Measurements from ENCODE around the gene THRB.
"Not testable (repeated sequence)": the region's sequence is repeated elsewhere in the genome, so short reads cannot be mapped to it uniquely, and the experiment has no call there.

THRB gene

DNA sequence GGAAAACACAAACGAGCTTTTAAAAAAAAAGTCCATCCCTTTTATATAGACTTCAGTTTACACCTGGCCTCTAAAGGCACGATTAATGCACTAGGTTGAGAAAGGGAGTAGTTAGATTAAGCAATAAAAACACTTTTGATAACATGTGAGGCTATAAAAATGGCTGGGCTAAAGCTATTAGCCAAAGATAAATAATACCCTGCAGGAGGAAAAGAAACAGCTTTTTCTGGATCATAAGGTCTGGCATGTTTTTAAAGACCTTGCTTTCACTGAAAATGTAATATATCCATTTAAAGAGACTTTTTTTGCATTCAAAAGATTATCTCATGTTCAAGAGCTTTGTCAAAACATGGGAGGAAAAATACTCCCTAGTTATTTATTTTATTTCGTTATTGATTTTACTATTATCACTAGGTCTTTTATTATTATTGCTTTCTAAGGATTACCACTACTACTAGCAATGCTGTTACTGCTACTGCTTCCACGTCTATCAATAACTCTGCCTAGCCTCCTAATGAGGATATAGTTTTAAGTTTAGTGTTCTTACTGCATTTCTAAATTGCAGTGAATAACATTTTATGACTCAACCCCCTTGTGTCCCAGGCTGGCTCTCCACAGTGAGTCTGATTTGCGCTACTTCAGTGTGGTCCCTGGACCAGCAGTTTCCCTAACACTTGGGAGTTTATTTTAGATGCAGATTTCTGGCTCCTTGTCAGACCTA lies 93.4 kb downstream of the THRB start:
- Mint-ChIP-seq H3K36me3 (ENCODE audit: insufficient read depth) (no peaks in the 10 kb centered on the region), H3K27ac (ENCODE audit: low read depth) (no peak overlapping the region), H3K27me3 (no peaks in the 10 kb centered on the region), H3K4me3 (no peak overlapping the region), H3K9me3 (no peaks in the 10 kb centered on the region), H3K4me1 (no peaks in the 10 kb centered on the region)
- ATAC-seq (replicated peaks; ENCODE audit: extremely low read depth, poor library complexity, severe bottlenecking): no peak
- no peak for DNase-seq (ENCODE audit: low spot score in 2 of 2)

DNA sequence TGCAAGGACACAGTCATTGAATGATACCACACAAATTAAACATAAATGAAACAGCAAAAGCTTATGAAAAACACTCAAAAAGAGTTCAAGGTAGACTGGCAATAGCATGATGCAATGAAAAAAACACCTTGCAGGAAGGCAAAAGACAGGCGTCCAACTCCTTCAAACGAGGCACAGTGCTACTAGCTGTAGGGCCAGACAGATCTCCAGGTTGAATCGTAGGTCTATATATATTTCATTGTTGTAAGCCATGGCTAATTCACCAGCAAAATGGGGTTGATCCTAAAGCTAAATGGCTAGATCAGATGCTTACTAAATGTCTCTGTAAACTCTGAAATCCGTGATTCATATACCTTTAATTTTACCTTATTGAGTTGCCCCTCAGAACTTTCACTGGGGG lies 94.2 kb downstream of the THRB start:
- H3K4me3 Mint-ChIP-seq: no peak overlapping the region
- no peaks in the 10 kb centered on the region for H3K36me3 Mint-ChIP-seq (ENCODE audit: insufficient read depth)

DNA sequence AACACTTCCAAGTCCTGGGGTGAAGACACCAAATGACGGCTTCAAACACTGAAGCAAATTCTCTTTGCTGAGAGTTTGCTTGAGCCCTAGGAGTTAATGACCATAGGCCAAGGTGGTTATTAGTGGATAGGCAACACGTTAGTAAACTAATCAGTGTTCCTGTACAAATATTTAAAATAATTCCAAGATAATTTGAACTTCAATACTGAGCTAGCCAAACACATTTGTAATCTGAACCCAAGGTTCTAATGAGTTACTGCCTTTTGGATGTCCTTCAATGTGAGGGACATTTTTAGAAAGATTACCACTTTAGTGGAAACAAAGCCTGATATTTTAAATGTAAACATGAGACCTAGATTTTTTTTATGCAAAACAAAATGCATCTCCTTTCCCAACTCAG lies 94.6 kb downstream of the THRB start:
- Mint-ChIP-seq H3K36me3 (ENCODE audit: insufficient read depth) (no peaks in the 10 kb centered on the region), H3K27ac (ENCODE audit: low read depth) (no peak overlapping the region), H3K9me3 (no peaks in the 10 kb centered on the region), H3K27me3 (no peaks in the 10 kb centered on the region), H3K4me1 (no peaks in the 10 kb centered on the region), H3K4me3 (no peak overlapping the region)
- ATAC-seq (replicated peaks; ENCODE audit: extremely low read depth, poor library complexity, severe bottlenecking): no peak
- no peak for DNase-seq (ENCODE audit: low spot score in 2 of 2)

More for the DNA sequence above, 94.2 kb downstream of the THRB start:
- H3K9me3 Mint-ChIP-seq: no peaks in the 10 kb centered on the region
- DNase-seq (ENCODE audit: low spot score in 2 of 2): no peak
- no peaks in the 10 kb centered on the region for H3K27me3 Mint-ChIP-seq
- no peak for ATAC-seq (replicated peaks; ENCODE audit: extremely low read depth, poor library complexity, severe bottlenecking)
- H3K4me1 Mint-ChIP-seq: no peaks in the 10 kb centered on the region
- no peak overlapping the region for H3K27ac Mint-ChIP-seq (ENCODE audit: low read depth)

DNA sequence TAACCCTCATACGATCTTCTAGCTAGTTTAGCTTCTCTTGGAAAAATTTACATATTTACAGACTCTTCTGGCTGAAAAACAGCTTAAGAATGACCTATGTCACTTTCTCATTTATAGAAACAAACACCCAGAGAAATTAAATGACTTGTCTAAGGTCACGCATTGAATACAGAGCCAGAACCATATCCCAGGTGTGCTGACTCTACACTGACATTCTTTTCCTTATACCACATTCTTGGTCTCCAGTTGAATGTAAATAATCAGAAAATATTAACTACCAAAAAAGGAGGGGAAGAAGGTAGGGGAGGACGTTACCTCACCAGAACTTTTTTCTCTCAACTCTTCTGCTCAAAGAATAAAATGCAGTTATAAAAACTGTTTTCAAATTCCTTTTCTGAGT lies 95.0 kb downstream of the THRB start:
- no peaks in the 10 kb centered on the region for H3K4me1 Mint-ChIP-seq
- ATAC-seq (replicated peaks; ENCODE audit: extremely low read depth, poor library complexity, severe bottlenecking) (no peak), DNase-seq (ENCODE audit: low spot score in 2 of 2) (no peak)
- H3K27ac Mint-ChIP-seq (ENCODE audit: low read depth): no peak overlapping the region
- no peaks in the 10 kb centered on the region for H3K36me3 Mint-ChIP-seq (ENCODE audit: insufficient read depth)
- H3K9me3 Mint-ChIP-seq: no peaks in the 10 kb centered on the region
- no peaks in the 10 kb centered on the region for H3K27me3 Mint-ChIP-seq
- no peak overlapping the region for H3K4me3 Mint-ChIP-seq

DNA sequence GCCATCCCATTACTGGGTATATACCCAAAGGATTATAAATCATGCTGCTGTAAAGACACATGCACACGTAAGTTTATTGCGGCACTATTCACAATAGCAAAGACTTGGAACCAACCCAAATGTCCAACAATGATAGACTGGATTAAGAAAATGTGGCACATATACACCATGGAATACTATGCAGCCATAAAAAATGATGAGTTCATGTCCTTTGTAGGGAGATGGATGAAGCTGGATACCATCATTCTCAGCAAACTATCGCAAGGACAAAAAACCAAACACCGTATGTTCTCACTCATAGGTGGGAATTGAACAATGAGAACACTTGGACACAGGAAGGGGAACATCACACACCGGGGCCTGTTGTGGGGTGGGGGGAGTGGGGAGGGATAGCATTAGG lies 95.9 kb downstream of the THRB start:
- H3K27ac Mint-ChIP-seq (ENCODE audit: low read depth); H3K27me3 Mint-ChIP-seq; H3K4me1 Mint-ChIP-seq: not testable (repeated sequence)

DNA sequence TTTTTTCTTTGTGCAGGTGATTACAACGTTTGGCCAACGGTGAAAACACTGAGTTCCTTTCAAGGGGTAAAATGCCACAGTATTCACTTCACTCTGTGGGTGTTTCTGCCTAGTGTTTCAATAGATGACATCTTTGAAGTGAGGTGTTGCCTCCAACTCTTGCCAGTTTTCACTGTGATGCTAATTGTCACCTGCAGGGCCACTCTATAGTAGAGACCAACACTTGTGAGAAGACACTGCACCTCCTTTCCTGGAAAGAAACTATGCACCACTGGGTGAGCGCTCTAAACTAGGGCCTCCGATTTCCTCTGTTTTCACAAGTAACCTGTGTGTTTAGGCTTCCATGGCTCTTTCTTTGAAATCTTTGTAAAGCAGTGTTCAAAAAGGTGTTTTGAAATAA lies 98.3 kb downstream of the THRB start:
- H3K27ac Mint-ChIP-seq (ENCODE audit: low read depth): no peak overlapping the region
- H3K9me3 Mint-ChIP-seq: peaks cover 8% of the 10 kb centered on the region
- ATAC-seq (replicated peaks; ENCODE audit: extremely low read depth, poor library complexity, severe bottlenecking) (no peak), DNase-seq (ENCODE audit: low spot score in 2 of 2) (no peak)
- H3K27me3 Mint-ChIP-seq: no peaks in the 10 kb centered on the region
- H3K4me1 Mint-ChIP-seq: no peaks in the 10 kb centered on the region
- H3K36me3 Mint-ChIP-seq (ENCODE audit: insufficient read depth): no peaks in the 10 kb centered on the region
- no peak overlapping the region for H3K4me3 Mint-ChIP-seq

More for the DNA sequence above, 95.9 kb downstream of the THRB start:
- not testable (repeated sequence) for H3K4me3 Mint-ChIP-seq; H3K36me3 Mint-ChIP-seq (ENCODE audit: insufficient read depth); ATAC-seq (replicated peaks; ENCODE audit: extremely low read depth, poor library complexity, severe bottlenecking); H3K9me3 Mint-ChIP-seq; DNase-seq (ENCODE audit: low spot score in 2 of 2)

DNA sequence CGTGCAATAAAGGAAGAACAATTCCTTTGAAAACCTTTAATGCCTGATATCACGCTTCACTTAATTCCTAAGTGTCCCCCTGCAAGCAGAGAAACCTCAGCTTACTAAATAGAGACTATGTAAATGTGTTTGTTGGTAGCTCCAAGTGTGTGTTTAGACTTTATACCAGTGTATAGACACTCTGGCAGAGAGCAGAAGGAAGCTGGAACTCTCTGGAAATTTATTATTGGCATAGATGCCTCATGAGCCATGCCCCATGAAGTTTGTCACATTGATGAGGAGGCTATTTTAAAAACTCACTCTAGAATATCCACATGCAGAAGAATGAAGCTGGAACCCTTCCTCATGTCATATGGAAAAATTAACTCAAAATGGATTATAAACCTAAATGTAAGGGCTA lies 99.9 kb downstream of the THRB start:
- no peaks in the 10 kb centered on the region for H3K4me1 Mint-ChIP-seq
- no peak overlapping the region for H3K4me3 Mint-ChIP-seq
- peaks cover 8% of the 10 kb centered on the region for H3K9me3 Mint-ChIP-seq
- H3K36me3 Mint-ChIP-seq (ENCODE audit: insufficient read depth): no peaks in the 10 kb centered on the region
- no peak for DNase-seq (ENCODE audit: low spot score in 2 of 2)
- no peak for ATAC-seq (replicated peaks; ENCODE audit: extremely low read depth, poor library complexity, severe bottlenecking)
- H3K27ac Mint-ChIP-seq (ENCODE audit: low read depth): no peak overlapping the region
- no peaks in the 10 kb centered on the region for H3K27me3 Mint-ChIP-seq

DNA sequence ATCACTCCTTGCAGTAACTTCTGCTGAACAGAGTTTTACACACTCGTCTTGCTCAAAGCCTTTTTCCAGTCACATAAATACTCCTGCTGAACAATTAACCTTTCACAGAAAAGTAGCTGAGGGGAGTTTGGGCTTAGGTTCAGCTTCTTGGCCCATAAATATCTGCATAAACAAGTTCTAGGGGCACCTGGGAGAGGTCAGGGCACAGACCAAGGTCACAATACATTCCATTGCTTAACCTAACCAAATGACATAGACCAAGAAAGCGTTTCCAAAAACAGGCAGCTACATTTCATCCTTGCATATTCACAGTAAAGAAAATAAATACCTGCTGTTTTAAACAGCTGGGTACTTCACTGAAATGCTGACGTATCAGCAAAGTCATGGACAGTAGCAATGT lies 101.3 kb downstream of the THRB start:
- ATAC-seq (replicated peaks; ENCODE audit: extremely low read depth, poor library complexity, severe bottlenecking) (no peak), DNase-seq (ENCODE audit: low spot score in 2 of 2) (no peak)
- H3K9me3 Mint-ChIP-seq: peaks cover 8% of the 10 kb centered on the region
- no peaks in the 10 kb centered on the region for H3K36me3 Mint-ChIP-seq (ENCODE audit: insufficient read depth)
- H3K27me3 Mint-ChIP-seq: no peaks in the 10 kb centered on the region
- H3K27ac Mint-ChIP-seq (ENCODE audit: low read depth): no peak overlapping the region
- H3K4me3 Mint-ChIP-seq: no peak overlapping the region
- no peaks in the 10 kb centered on the region for H3K4me1 Mint-ChIP-seq

DNA sequence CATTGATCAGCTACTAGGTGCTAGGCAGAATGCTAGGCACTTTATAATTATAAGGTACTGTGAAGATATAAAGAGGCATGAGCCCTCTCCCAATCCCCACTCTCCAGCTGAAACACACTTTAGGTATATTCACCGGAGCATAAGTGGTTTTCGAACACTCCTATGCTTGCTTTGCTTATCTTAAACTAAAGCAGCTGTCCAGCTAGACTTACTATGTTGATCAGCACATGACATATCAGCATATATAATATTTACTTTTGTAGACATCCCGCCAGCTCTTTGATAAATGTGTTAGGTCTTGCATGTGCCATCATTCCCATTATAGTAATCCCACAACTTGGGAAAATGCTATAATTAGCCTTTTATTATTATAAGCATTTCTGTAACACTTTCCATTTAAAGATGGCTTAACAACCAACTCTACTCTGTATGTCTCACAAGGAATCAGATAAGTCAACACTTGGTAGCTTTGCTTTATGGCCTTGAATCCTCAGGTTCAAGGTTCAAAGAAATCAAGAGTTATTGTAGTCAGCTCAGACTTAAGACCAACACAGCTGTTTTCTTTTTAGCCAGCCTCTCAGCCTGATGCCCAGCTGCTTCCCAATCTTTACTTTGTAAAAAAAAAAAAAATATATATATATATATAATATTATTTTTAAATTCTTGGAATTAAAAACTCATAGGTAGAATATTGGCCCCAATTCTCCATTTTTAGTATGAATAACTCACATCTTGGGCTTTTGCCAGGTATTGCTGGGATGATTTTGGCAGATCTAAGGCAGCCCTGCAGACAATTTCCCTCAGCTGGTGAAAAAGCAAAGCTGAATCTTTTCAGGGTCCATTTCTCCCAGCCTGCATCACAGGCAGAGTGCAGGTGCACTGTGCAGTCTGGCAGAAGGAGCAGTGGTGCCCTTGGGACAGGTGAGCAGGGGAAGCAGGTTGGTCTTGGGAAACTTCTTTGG lies 104.2 kb downstream of the THRB start:
- H3K9me3 Mint-ChIP-seq: peaks cover 8% of the 10 kb centered on the region
- H3K4me3 Mint-ChIP-seq: no peak overlapping the region
- no peaks in the 10 kb centered on the region for H3K36me3 Mint-ChIP-seq (ENCODE audit: insufficient read depth)
- no peak for DNase-seq (ENCODE audit: low spot score in 2 of 2)
- no peak for ATAC-seq (replicated peaks; ENCODE audit: extremely low read depth, poor library complexity, severe bottlenecking)
- H3K4me1 Mint-ChIP-seq: no peaks in the 10 kb centered on the region
- no peak overlapping the region for H3K27ac Mint-ChIP-seq (ENCODE audit: low read depth)
- H3K27me3 Mint-ChIP-seq: no peaks in the 10 kb centered on the region

DNA sequence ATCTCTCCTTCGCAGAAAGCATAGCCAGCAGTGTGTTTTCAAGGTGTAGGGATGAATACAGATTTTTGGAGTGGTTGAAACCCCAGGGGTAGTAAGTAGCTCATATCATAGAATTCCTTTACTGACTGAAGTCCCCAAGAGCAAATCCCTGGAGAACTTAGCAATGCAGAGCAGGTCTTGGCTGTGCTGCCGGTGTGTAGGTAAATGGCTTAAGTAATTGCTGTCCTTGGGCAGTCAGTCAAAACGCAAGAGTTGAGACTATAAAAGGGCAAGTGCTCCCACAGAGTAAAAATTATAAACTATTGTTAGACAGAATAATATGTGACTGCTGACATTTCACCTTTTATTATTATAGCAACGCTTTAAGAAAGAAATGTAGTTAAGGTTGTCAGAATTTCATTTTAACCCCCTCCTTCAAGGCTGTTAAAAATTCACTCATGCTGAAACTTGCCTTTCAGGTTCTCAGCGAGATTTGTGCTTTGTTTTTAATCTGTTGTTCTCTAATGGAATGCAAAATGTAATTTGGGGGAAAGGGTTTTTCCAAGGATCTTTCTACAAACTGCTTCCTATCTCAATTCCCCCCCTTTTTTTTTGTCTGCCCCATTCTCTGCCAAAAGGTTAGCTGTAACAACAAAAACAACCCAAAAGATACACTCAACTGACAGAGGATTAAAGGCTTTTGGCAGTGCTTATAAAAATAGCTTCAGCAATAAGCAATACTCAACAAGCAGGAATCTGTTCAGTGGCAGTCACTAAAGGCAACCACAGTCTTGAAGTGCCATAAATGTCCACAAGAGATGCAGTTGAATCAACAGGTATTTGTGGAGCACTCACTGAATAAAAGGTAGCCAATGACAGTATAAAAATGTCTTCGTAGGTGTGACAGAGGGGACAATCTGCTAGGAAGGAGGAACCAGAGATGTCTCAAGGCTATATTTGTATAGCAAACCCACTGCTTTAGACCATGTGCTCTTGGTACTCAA lies 105.3 kb downstream of the THRB start:
- Mint-ChIP-seq H3K9me3 (peaks cover 8% of the 10 kb centered on the region), H3K4me1 (no peaks in the 10 kb centered on the region), H3K36me3 (ENCODE audit: insufficient read depth) (no peaks in the 10 kb centered on the region), H3K4me3 (no peak overlapping the region), H3K27ac (ENCODE audit: low read depth) (no peak overlapping the region), H3K27me3 (no peaks in the 10 kb centered on the region)
- no peak for DNase-seq (ENCODE audit: low spot score in 2 of 2)
- no peak for ATAC-seq (replicated peaks; ENCODE audit: extremely low read depth, poor library complexity, severe bottlenecking)

DNA sequence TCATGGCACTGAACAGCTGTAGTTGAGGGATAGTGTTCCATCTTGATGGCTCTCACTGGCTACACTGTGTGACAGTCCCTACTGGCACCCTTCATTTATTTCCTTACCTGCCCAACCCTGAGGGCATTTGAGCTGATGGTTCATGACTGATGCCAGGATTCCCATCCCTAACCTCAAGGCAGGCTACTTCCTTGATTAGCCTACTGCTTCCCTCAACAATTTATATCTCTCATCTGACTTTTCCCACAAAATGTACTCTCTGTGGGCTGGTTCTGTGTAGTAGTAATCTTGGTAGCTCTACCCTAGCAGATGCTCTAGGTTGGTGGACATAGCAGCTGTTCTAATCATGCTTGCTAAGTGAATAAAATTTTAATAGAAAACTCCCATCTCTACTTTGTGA lies 106.0 kb downstream of the THRB start:
- no peak overlapping the region for H3K4me3 Mint-ChIP-seq
- no peaks in the 10 kb centered on the region for H3K27me3 Mint-ChIP-seq
- H3K36me3 Mint-ChIP-seq (ENCODE audit: insufficient read depth): no peaks in the 10 kb centered on the region
- ATAC-seq (replicated peaks; ENCODE audit: extremely low read depth, poor library complexity, severe bottlenecking) (no peak), DNase-seq (ENCODE audit: low spot score in 2 of 2) (no peak)
- no peaks in the 10 kb centered on the region for H3K4me1 Mint-ChIP-seq
- no peak overlapping the region for H3K27ac Mint-ChIP-seq (ENCODE audit: low read depth)
- H3K9me3 Mint-ChIP-seq: peaks cover 8% of the 10 kb centered on the region

DNA sequence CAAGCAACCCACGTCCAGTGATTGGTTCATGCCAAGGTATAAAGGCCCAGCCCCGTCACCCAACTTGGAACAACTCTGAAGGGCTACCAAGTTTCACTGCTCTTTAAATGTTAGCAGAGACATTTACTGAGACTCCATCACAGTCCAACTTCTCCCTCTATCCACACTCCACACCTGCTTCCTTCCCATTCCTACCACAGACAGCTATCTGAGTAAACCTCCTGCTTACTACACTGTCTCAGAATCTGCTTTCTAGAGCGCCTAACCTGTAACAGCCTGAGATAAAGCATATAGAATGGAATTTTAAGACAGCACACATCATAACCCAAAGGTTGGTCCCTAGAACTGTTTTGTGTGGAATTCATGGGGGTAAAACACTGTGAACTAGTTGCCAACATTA lies 106.5 kb downstream of the THRB start:
- H3K27me3 Mint-ChIP-seq: no peaks in the 10 kb centered on the region
- no peak for DNase-seq (ENCODE audit: low spot score in 2 of 2)
- H3K27ac Mint-ChIP-seq (ENCODE audit: low read depth): no peak overlapping the region
- no peaks in the 10 kb centered on the region for H3K4me1 Mint-ChIP-seq
- no peak overlapping the region for H3K4me3 Mint-ChIP-seq
- H3K36me3 Mint-ChIP-seq (ENCODE audit: insufficient read depth): no peaks in the 10 kb centered on the region
- no peak for ATAC-seq (replicated peaks; ENCODE audit: extremely low read depth, poor library complexity, severe bottlenecking)
- peaks cover 4% of the 10 kb centered on the region for H3K9me3 Mint-ChIP-seq

Data from central memory CD8-positive, alpha-beta T cell (primary cell).